Epithelial cell of umbilical artery (primary cell): Measurements from ENCODE around the gene UBE4A. TPM values are rescaled to one million over a fixed set of nuclear protein-coding genes. Genes with fewer than 3 reads are reported as not detected.

Experiments
- total RNA-seq: library from RNA; depleted of rRNA; stranded (reverse); fragments of >200 nt; gene quantifications from 2 replicates; pipeline ENCODE4 v1.2.3, GENCODE V29; 2014

UBE4A gene
- 24.7 and 29.3 TPM in 2 replicates for total RNA-seq

GRCh38 chr11:118359295-118359958 lies at the start of gene UBE4A:
UBE4A (plus strand) TSS chr11:118359600; CDS start chr11:118365081, 5,481 bp downstream.

GRCh38 chr11:118342503-118343161 lies 16.8 kb upstream of the UBE4A start, which contains the start of gene CD3D:
CD3D (minus strand) TSS chr11:118342705; CDS start chr11:118342607, 98 bp downstream.

GRCh38 chr11:118343981-118344515 lies 15.4 kb upstream of the UBE4A start, which contains the start of gene CD3G:
CD3G (plus strand) TSS chr11:118344344; CDS start chr11:118344424, 80 bp downstream.

GRCh38 chr11:118401151-118401879 lies 41.9 kb downstream of the UBE4A start, which contains the start of gene ATP5MG:
ATP5MG (plus strand) TSS chr11:118401606; CDS start chr11:118401666, 60 bp downstream.

GRCh38 chr11:118435893-118436624 lies 76.7 kb downstream of the UBE4A start, which contains the start of gene KMT2A:
KMT2A (plus strand) TSS chr11:118436492; CDS start chr11:118436513, 21 bp downstream.

Other genes starting within 250 kb of the UBE4A start
- under 0.01 and 0.15 TPM in 2 replicates for gene SCN4B, start 206.8 kb upstream of the UBE4A start, total RNA-seq
- gene SCN2B, start 183.0 kb upstream of the UBE4A start, total RNA-seq: not detected in 2 replicates
- 0.65 and 1.2 TPM in 2 replicates for gene JAML, start 134.6 kb upstream of the UBE4A start, total RNA-seq
- 14.6 and 20.1 TPM in 2 replicates for gene MPZL3, start 107.2 kb upstream of the UBE4A start, total RNA-seq
- 82.5 and 180 TPM in 2 replicates for gene MPZL2, start 95.3 kb upstream of the UBE4A start, total RNA-seq
- gene CD3E, start 54.9 kb upstream of the UBE4A start, total RNA-seq: not detected in 2 replicates
- not detected in 2 replicates for gene CD3D, start 16.9 kb upstream of the UBE4A start, total RNA-seq
- gene CD3G, start 15.3 kb upstream of the UBE4A start, total RNA-seq: not detected in 2 replicates
- gene ATP5MG, start 42.0 kb downstream of the UBE4A start, total RNA-seq: 52.9 and 155 TPM in 2 replicates
- 14.9 and 40.0 TPM in 2 replicates for gene KMT2A, start 76.9 kb downstream of the UBE4A start, total RNA-seq
- 0.65 TPM in 1 of 2 replicates, not detected in the other for gene TTC36, start 167.9 kb downstream of the UBE4A start, total RNA-seq
- 12.3 and 21.4 TPM in 2 replicates for gene TMEM25, start 171.6 kb downstream of the UBE4A start, total RNA-seq
- gene IFT46, start 206.3 kb downstream of the UBE4A start, total RNA-seq: 23.1 and 32.2 TPM in 2 replicates
- 124 and 125 TPM in 2 replicates for gene ARCN1, start 212.8 kb downstream of the UBE4A start, total RNA-seq
- 92.7 and 108 TPM in 2 replicates for gene PHLDB1, start 248.0 kb downstream of the UBE4A start, total RNA-seq